HG03060 (cell line): Measurements from ENCODE around the gene ARNT2.
"Not testable (repeated sequence)": the region's sequence is repeated elsewhere in the genome, so short reads cannot be mapped to it uniquely, and the experiment has no call there.

Experiments used
- ATAC-seq: cut with Tn5 transposase; IDR thresholded peaks from one replicate; pipeline ENCODE4 v1.9.1; 2021; ENCODE audit warnings: low read depth, moderate number of reproducible peaks; ENCODE audit not compliant: unreplicated experiment

Gene ARNT2

DNA sequence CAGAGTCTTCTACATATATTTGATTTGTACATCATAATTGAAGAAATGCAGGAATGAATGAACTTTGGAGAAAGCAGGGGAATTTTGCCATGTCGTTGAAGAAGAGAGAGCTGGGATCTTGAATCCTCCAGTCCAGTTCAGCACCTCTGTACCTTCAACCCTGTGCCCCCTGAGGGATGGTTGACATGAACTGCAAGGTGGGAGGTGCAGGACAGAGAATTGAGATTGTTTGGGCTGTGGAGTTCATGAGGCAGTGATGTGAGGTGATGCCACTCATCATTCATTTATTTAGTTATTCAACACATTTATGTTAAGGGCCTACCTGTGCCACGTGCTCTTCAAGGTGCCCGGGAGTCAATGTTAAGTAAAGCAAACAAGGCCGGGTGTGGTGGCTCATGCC, 104.6 kb downstream of the ARNT2 start:
- ATAC-seq, result no peak

DNA sequence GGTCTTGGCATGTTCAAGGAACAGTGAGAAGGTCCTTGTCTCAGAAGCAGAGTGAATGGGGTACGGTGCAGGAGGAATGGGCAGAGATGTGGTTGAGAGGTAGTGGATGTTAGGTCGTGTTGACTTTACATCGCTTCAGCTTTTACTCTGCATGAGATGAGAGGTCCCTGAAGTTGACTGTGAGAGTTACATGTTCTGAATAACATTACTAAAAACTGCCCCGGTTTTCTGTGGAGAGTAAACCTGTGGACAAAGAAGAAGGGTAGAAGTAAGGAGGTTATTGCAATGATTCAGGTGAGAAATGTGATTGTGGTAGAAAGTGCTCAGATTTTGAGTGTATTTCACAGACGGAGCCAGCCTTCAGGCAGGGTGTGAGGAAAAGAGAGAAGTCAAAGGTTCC, 105.6 kb downstream of the ARNT2 start:
- ATAC-seq, result no peak

DNA sequence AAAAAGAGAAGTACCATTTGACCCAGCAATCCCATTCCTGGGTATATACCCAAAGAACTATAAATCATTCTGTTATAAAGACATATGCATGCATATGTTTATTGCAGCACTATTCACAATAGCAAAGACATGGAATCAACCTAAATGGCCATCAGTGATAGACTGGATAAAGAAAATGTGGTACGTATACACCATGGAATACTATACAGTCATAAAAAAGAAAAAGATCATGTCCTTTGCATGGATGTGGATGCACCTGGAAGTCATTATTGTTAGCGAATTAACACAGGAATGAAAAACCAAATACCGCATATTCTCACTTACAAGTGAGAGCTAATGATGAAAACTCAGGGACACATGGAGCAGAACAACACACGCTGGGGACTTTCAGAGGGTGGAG, 106.8 kb downstream of the ARNT2 start:
- ATAC-seq, result not testable (repeated sequence)

DNA sequence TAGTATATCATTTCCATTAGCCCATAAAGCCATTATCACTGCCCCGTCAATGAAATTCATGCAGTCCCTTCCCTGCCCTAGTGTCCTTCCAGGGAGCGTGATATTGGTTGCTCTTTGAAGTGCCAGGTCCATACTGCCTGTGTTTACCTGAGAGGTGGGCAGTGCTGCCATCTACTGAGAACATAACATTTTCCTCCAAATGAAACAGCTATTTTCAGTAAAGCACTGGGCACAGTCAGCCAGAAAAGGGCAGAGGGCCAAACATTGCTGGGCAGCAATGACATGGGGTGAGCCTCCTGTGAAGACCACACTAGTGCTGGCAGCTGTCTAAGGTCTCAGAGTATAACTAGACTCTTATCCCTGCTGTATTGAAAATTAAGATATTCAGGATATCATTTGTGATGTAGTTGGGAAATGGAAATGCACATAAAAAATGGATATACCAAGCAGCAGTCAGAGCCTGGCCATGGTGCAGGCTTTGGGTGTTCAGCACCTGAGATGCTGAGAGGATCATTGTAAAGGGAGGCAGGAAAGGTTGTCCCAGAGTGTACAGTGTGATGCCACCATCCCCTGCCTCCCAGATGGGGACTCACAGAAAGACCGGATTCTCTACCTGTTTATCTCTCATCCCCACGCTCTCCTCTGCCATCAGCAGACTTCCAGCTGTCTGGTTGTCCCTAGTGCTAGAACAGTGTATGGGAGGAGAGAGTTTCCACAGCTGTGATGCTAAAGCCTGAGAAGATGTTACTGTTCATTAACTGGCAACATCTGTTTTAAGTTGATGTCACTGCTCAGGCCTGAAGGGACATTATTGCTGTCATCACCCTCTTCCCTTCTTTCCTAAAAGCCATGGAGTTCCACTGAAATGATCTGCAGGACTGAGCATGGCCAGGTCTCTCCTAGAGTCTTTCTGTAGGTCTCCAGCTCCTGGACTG, 108.8 kb downstream of the ARNT2 start:
- ATAC-seq, result no peak

DNA sequence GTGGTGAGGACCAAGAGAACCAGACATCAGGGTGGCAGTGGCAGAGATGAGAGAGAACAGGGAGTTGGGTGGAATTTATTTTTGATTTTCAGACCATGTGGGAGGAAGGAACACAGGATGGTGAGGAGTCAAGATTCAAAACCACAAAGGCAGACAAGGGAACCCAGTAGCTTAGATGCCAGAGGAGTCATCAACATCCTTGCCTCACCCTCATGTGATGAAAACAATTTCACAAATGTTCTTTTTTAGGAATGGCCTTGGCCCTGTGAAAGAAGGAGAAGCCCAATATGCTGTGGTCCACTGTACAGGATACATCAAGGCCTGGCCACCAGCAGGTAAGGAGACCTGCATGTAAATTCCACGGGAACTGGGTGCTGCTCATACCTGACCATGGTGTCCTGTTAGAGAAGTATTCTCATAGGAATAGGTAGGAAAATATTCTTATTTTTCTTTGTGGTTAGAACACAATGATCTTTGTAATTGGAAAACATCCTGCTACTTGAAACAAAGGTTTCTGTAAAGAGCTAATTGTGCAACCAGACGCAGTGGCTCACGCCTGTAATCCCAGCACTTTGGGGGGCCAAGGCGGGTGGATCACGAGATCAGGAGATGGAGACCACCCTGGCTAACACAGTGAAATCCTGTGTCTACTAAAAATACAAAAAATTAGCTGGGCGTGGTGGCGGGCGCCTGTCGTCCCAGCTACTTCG, 110.0 kb downstream of the ARNT2 start:
- ATAC-seq, result no peak

DNA sequence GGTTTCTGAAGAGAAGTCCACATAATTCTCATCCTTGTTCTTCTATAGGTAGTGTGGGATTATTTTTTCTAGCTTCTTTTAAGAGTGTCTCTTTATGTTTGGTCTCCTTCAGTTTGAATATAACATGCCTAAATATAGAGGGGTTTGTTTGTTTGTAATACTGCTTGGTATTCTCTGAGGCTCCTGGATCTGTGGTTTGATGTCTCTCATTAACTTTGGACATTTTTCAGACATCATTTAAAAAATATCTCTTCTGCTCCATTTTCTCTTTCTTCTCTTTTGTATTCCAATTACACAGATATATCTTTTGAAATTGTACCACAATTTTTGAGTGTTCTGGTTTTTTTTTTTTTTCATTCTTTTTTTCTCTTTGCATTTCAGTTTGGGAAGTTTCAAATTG, 113.1 kb downstream of the ARNT2 start:
- ATAC-seq, result no peak

DNA sequence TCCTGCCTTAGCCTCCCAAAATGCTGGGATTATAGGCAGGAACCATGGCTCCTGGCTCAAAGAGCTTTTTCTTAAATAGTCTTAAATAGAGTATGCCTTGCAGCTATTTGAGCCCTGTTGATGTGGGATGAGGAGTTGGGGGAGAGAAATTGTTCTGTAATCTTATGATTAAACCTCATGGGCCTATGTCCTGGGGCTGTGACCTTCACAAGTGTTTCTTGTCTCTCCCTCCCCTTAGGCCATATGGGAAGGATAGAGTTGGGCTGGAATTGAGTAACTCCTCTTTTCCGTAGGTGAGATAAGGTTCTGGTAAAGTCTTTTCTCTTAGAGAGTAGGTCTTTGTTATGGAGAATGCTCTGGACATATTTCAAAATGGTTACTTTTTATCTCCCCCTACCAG, 114.3 kb downstream of the ARNT2 start:
- no peak for ATAC-seq

DNA sequence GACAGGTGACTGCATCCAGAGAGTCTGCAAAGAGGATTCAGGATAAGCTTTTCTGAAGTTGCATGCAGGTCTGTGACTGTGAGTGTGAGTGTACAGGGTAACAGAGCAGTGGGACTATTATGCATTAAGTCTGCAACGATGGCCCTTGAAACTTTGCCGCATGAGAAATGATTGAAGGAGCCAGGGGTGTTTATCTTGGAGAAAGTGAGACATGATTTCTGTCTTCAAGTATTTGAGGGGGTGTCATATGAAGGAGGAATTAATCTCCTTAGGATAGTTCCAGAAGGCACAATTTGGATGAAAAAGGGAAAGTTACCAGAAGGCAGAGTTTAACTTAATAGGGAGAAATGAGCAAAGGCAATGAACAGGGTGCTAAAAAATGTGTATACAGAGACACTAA, 119.6 kb downstream of the ARNT2 start:
- ATAC-seq, result no peak

DNA sequence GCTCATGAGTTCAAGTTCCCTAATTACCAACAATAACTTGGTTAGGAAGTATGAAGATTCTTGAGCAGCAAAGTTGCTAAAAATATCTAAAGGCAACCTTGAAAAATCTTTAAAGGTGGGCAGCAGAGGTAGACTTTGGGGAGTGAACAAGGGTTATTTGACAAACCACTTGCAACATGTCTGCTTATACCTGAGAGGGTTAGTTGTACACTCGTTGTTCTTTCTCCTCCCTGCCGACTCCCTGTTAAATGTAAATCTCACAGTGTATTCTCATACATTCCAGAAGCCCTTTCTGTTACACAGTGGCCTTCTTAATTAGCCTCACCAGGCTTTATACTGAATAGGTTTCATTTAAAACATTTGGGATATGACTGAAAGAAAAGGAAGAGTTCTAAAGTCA, 121.7 kb downstream of the ARNT2 start:
- no peak for ATAC-seq

DNA sequence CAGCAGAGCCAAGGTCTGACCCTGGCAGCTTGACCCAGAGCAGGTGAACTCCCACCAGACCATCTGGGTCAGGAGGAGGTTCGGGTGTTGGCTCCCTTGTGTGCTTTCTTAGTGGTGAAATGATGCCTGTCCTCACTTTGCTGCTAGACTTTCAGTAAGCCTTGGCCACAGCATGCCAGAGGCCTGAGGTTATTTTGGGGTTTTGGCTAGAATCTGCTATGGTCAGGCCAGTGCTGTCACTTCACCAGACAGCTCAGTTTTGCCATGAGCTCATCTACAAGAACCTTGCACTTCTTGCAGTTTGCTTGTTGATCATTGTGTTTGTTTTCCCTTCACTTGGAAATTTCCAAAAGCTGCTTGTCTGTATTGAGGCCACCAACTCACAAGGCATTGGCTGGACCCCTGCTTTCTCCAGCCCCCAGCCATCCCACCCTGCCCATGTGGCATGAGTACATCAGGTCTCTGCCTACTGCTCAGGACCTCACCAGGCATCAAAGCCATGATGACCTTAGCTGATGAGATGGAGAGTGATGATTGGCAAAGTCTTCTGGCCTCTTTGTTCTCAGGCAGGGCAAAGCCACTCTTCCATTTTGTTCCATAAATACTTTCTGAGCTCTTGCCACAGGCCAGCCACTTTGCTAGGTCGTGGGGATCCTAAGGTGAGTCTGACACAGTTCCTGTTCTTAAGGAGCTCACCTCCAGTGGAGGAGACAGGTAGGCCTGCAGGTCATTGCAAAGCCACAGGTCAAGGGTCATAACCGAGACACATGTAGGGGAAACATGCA, 122.6 kb downstream of the ARNT2 start:
- ATAC-seq, result no peak

DNA sequence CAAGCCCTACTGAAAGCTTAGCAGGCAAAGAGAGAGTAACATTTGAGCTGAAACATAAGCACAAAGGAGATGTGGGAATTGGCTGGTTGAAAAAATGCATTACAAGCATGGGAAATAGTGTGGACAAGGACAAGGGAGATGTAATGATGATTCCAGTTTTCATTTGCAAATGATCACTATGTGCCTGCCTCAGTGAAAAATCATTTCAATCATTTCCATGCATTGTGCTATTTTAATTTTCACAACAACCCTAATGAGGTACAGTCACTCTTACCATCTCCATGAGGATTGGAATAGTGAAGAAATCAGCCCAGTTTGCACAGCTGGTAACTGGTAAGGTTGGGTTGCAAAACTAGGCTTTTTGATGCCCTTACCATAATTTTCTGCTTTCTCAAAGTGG, 123.2 kb downstream of the ARNT2 start:
- ATAC-seq, result no peak

DNA sequence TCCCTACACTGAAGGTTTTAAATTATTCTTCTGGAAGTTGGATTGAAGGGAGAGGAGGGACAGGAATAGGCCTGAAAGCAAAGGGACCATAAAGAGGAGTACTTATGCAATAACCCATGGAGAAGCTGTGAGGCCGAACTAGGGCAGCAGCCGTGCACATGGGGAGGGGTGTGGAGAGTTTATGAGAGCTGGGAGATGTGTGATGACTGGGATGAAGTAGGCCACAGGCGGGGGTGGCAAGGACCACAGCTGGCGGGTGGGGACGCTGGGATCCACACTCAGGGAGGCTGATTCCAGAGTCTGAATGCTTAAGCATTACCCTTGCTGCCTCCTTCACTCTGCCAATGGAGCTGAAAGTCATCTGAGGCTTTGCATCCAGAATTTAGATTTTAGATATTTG, 123.8 kb downstream of the ARNT2 start:
- ATAC-seq, result no peak

DNA sequence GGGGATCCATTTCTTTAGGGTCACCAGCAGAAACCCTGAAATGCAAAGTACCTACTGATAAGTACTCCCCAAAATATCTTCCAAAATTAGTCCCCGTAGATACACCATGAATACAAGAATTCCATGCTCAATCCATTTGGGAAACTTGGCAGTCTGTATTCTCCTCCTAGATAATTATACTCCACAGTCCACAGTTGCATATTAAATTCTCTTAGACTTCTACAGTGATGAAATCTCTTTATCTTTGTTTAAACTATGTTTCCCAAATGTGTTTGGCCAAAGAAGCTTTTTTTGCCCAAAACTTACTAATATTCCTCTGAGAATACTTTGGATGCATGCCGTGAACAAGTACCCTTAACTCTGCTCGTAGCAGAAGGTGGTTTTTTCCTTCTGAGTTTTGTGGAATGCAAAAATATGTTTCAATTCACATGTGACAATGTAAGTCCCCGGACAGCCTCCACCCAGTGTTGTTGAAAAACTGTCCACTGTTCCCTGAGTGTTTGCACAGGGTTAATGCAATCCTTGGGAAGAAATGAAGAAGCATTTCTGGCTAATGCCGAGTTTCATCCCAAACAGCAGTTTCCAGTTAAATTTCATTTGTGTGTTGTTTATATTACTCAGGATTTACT, 126.7 kb downstream of the ARNT2 start:
- no peak for ATAC-seq

DNA sequence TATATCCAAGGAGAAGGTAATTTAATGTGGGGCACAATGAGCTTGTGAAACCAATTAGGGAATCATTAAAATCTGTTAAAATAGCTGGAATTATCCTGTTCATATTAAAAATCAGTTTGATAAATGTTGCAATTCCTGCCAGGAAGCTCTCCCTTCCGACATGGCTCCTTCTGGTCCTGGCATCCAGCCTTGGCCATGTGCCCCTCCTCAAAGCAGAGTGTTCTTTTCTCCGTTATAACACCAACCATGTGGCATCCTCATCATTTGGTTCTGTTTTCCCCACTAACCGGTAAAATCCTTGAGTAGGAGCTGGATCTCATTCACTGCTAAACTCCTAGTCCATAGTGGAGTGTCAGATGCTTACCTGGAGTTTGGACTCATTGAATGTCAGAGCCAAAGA, 127.2 kb downstream of the ARNT2 start:
- ATAC-seq, result no peak

DNA sequence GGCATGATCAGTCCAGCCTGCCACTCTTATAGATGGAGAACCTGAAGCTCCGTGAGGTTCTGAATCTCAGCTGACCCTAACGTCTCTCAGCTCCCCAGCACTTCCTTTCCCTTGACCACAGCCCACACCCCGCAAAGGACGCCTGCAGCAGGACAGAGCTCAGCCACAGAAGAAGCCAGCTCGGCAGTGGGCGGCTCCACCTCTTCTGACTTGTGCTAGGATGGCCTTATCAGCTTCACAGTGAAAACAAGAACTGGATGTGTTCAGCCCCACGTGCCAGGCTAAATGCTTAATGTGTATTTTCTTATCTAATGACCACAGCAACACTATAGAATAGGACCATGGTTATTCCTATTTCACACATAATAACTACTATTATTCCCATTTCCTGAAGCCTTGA, 127.6 kb downstream of the ARNT2 start:
- ATAC-seq, result no peak

DNA sequence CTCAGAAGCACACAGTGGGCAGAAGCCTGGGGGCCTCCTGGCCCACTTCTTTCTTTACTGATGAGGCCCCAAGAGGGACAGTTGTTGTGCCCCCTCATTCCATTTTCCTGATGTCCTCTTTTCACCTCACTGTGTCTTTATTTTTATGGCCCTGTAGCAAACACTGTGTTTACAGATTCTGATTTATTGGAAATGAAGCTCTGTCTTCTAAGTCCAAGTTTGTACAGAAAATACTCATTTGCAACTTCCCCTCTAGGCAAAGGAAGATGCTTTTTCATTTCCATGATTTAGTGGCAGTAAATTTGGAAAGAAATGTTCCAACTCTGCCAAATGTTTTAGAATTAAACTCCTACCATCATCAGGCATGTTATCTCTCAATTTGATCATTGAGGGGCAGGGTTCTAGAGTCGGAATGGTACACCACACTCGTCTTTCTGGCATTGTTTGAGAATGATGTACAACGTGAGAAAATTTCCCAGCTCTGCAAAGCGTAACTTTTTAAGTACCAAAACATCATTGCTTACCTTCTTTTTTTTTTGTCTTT, 129.7 kb downstream of the ARNT2 start:
- ATAC-seq, result no peak

DNA sequence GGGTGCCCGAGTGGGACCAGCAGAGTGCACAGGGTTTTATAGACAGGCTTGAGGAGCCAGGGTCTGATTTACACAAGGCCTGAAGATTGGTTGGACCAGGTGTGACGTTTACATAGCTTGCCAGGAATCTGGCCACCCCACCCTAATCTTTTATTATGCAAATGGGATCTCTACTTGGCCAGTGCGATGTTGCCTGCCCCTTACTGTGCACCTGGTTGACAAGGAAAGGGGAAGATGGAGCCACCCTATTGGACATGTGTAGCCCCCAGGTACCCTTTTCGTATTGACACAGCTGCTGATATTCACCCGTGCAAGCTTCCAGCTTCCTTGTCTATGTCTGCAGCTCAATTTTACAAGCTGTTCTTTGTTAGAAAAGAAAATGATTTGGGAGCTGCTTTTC, 132.0 kb downstream of the ARNT2 start:
- ATAC-seq, result no peak

DNA sequence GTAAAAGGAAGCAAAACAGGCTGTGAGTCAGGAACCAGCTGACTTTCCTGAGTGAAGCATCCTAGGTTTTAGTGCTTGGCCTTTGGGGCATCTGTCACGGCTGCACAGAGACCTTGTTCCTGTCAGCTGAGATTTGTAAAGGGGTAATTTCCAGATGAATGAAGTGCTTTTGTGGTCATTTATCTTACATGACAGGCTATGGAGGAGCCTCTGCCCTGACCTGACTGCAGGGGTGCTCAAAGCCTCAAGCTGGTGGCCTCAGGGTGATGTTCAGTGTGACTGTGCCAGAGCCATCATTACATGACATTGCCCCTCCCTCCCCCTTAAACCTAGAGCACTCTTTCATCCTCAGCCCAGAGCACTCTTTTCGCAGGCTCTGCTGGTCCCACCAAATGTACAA, 132.5 kb downstream of the ARNT2 start:
- ATAC-seq, result no peak

DNA sequence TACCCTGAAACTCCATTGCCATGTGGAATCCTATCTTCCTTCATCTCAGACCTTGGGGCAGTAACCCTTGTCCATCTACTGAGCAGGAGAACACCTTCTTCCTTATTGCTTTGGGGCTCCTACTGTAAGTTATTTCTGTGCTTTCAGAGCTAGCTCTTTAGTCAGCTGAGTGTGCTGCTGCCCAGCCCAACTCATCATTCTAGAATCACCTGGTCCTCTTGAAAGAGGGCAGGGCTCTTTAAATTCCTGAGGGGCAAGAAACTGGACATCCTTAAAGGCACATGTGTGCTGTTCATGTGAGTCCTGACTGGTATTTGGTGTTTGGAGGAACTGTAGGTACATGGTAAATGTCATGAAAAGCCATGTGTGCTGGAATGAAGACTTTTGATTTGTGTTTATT, 140.9 kb downstream of the ARNT2 start:
- ATAC-seq, result no peak

DNA sequence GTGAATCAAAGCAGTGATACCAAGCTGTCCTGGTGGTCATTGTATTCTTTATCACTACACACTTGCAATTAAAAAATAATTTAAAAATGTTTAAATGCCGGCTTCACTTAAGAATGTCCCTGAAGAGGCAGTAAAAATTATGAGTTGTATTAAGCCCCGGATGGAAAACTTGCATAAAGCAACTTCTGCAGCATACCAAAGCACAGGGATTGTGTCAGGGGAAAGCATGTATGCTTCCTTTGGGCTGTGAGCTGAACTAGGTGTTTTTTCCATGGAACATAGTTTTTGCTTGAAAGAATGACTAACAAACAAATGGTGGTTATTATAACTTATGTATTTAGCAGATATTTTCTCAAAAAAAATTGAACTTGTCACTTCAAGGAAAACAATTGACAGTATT, 143.1 kb downstream of the ARNT2 start:
- ATAC-seq, result no peak
